ENCODE data around the gene MAPK8IP3. TPM values are rescaled to one million over a fixed set of nuclear protein-coding genes. Genes with fewer than 3 reads are reported as not detected.
A peak's percentile ranks its signal among the peaks of the same experiment; 100 is the strongest.

Gene MAPK8IP3
- total RNA-seq, 1 donor from 2014 or later, result 147 TPM

DNA sequence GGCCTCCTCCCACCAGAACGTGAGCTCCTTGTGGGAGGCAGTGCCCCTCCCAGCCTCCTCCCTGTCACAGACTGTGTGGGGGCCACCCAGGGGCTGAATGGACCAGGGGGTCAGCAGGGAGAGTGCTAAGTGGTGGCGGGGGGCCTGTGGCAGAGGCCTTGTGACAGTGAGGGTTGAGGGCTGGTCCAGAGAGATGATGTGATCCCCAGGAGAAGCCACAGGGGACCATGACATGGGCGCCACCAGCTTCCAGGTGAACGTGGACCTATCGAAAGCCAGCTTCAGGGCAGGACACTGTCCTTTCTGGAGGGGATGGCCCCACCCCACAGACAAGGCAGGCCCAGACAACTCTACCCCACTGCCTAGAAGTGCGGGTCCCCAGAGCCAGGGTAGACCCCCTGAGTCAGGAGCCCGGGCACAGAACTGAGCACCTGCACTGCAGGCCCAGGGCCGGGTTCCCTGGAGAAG lies 73.3 kb downstream of the MAPK8IP3 start:
- H3K36me3 Mint-ChIP-seq (ENCODE audit: low read depth, unreplicated experiment), result no peaks in the 10 kb centered on the region
- TF ChIP-seq, protein P1, sequence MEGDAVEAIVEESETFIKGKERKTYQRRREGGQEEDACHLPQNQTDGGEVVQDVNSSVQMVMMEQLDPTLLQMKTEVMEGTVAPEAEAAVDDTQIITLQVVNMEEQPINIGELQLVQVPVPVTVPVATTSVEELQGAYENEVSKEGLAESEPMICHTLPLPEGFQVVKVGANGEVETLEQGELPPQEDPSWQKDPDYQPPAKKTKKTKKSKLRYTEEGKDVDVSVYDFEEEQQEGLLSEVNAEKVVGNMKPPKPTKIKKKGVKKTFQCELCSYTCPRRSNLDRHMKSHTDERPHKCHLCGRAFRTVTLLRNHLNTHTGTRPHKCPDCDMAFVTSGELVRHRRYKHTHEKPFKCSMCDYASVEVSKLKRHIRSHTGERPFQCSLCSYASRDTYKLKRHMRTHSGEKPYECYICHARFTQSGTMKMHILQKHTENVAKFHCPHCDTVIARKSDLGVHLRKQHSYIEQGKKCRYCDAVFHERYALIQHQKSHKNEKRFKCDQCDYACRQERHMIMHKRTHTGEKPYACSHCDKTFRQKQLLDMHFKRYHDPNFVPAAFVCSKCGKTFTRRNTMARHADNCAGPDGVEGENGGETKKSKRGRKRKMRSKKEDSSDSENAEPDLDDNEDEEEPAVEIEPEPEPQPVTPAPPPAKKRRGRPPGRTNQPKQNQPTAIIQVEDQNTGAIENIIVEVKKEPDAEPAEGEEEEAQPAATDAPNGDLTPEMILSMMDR (IDR thresholded peaks at IDR 0.05; ENCODE audit: unreplicated experiment), result no peak
- H3K27me3 Mint-ChIP-seq (ENCODE audit: unreplicated experiment), result peaks cover 6% of the 10 kb centered on the region
- H3K9me3 Mint-ChIP-seq (ENCODE audit: unreplicated experiment), result no peaks in the 10 kb centered on the region
- no peak overlapping the region for H3K4me3 Mint-ChIP-seq (ENCODE audit: unreplicated experiment)
- no peak for DNase-seq (ENCODE audit: low spot score)
- peak overlapping the region; percentile 78 for H3K27ac Mint-ChIP-seq (ENCODE audit: unreplicated experiment)
- H3K4me1 Mint-ChIP-seq (ENCODE audit: unreplicated experiment), result peaks cover 13% of the 10 kb centered on the region

DNA sequence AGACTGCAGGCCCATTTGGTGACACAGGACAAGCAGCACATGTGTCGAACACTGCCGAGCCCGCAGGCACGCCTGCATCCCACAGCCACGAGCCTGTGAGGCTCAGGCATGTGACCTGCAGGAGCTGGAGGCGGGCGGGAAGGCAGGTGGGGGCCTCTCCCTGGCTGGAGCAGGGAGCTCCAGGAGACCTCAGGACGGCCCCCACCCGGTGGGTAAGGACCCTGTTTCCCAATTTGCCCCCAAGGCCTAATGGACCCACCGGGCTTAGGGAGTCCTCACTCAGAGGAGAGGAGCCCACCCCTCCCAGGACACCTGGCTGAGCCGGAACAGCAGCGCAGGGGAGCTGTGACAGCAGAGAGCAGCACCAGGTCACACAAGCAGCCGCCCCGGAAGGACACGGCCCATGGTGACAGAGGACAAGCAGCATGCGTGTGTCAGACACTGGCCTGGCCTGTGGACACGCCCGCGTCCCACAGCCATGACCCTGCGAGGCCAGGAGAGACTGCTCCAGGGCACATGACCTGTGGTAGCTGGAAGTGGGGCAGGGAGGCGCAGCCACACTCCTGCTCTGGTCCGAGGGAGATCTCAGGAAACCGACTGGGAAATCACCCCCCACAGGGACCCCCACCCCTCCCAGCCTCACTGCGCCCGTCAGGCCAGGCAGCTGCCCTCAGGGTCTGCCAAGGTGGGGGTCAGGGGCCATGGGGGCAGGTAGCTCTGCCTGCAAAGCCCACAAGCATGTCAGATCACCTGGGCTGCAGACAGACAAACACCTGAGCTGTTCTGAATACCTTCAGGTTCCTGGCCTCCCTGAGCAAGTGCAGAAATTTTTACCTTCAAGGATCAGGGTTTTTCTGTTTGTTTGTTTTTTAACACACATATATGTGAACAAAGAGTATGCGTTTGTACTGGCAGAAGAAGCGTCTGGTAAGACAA lies 74.0 kb downstream of the MAPK8IP3 start:
- Mint-ChIP-seq H3K27ac (ENCODE audit: unreplicated experiment) (no peak overlapping the region), H3K9me3 (ENCODE audit: unreplicated experiment) (no peaks in the 10 kb centered on the region), H3K4me1 (ENCODE audit: unreplicated experiment) (peaks cover 13% of the 10 kb centered on the region), H3K27me3 (ENCODE audit: unreplicated experiment) (peaks cover 6% of the 10 kb centered on the region), H3K36me3 (ENCODE audit: low read depth, unreplicated experiment) (no peaks in the 10 kb centered on the region), H3K4me3 (ENCODE audit: unreplicated experiment) (peak overlapping the region; percentile 47)
- DNase-seq (ENCODE audit: low spot score), result no peak
- TF ChIP-seq, protein P1 (IDR thresholded peaks at IDR 0.05; ENCODE audit: unreplicated experiment), result no peak

- Mint-ChIP-seq H3K27me3 (ENCODE audit: unreplicated experiment) (peaks cover 6% of the 10 kb centered on the region), H3K4me1 (ENCODE audit: unreplicated experiment) (peaks cover 13% of the 10 kb centered on the region), H3K36me3 (ENCODE audit: low read depth, unreplicated experiment) (no peaks in the 10 kb centered on the region), H3K9me3 (ENCODE audit: unreplicated experiment) (no peaks in the 10 kb centered on the region), H3K4me3 (ENCODE audit: unreplicated experiment) (peak overlapping the region; percentile 94), H3K27ac (ENCODE audit: unreplicated experiment) (no peak overlapping the region)
- no peak for DNase-seq (ENCODE audit: low spot score)
- TF ChIP-seq, protein P1 (IDR thresholded peaks at IDR 0.05; ENCODE audit: unreplicated experiment), result no peak
Observed at GRCh38 chr16:1780677-1781072, 74.7 kb downstream of the MAPK8IP3 start.

DNA sequence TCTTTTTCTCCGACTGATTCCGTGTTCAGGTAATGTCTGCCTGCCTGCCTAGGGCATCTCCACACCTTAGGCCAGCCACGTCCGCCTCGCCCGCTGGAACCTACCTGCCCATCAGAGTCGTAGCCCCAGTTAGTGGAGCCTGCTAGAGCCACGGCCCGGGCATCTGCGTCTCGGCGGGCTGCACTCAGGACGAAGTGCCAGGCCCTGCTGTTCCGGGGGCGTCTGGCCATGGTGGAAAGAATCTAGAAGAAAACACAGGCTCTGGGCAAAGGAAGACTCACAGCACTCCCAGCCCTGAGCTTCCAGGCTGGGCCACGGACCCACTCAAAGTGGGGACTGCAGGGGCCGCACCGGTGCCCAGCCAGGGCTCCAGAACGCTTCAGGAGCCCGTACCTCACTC lies 75.3 kb downstream of the MAPK8IP3 start:
- H3K4me3 Mint-ChIP-seq (ENCODE audit: unreplicated experiment), result peak overlapping the region; percentile 94
- peaks cover 13% of the 10 kb centered on the region for H3K4me1 Mint-ChIP-seq (ENCODE audit: unreplicated experiment)
- DNase-seq (ENCODE audit: low spot score), result no peak

More for the DNA sequence above, 75.3 kb downstream of the MAPK8IP3 start:
- Mint-ChIP-seq H3K9me3 (ENCODE audit: unreplicated experiment) (no peaks in the 10 kb centered on the region), H3K27ac (ENCODE audit: unreplicated experiment) (peak overlapping the region; percentile 30), H3K27me3 (ENCODE audit: unreplicated experiment) (peaks cover 6% of the 10 kb centered on the region), H3K36me3 (ENCODE audit: low read depth, unreplicated experiment) (no peaks in the 10 kb centered on the region)
- TF ChIP-seq, protein P1 (IDR thresholded peaks at IDR 0.05; ENCODE audit: unreplicated experiment), result no peak

Measured in endothelial cell (in vitro differentiated cells).